HG03558 (cell line): ENCODE data around the gene SPRYD7.
"Not testable (repeated sequence)": the region's sequence is repeated elsewhere in the genome, so short reads cannot be mapped to it uniquely, and the experiment has no call there.

Experiments used
- ATAC-seq: cut with Tn5 transposase; IDR thresholded peaks from one replicate; pipeline ENCODE4 v1.9.1; 2021; ENCODE audit warnings: moderate number of reproducible peaks; ENCODE audit not compliant: unreplicated experiment; ENCODE audit errors: extremely low read depth

SPRYD7 gene

DNA sequence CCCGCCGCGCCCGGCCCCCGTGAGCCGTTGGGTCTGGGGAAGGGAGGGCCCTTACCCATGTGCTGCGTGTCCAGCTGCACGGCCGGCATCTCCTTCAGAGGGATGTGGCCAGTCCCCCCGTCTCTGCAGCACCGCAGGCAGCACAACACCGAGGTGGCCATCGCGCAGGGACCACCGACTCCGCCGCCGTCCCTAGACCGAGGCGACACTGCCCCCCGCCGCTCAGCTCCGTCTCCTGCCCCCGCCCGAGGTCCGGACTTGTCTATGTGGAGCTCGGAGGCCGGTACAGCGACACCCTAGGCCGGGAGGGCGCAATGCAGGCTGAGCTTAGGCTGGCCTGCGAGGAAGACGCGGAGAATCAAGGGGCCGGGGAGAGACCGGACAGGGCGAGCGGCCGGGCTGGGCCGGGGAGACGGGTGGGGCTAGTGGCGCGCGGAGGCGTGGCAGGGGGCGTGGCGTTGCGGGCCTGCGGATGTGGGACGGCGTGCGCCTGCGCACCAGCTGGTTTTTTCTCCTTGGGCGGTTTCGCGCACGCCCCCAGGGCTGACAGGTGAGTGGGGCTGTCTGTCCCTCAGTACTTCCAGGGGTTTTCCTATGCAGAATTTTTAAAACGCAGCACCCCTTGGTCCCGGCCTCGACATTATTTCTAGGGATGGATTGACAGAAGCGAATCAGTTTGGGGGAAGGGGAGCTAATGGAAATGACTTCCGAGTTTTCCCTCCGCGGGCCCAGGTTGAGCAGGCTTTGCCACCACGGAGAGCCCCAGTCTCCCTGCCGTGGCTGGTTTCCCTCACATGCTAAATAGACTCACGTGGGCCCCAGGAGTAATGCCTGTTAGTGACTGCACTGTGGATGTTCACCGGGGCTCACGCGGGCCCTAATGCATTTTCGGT, at the start of gene SPRYD7:
SPRYD7 (minus strand) TSS at position 266 of the 893 bp plus-strand sequence; CDS start at position 161, 105 bp downstream.
- peak; percentile 92 for ATAC-seq

DNA sequence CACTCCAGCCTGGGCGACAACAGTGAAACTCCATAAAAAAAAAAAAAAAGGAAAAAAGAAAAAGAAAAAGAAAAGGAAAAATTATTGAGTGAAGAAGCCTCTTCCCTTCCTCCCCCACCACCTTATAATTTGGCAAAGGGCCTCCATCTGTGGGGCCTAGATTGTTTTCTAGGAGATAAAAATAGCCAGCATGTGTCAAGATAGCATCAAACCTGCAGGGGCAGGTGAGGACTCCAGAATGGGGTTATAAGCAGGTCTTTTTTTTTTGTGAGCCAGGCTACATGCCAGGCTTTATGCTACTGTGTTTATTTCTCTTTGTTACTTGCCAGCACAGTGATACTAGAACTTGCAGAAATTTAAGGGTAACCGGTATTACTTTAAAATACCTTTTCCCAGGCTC, 49.0 kb upstream of the SPRYD7 start:
- no peak for ATAC-seq

GRCh38 chr13:49980266-49980665, 44.1 kb upstream of the SPRYD7 start:
- no peak for ATAC-seq

GRCh38 chr13:49977992-49978391, 41.9 kb upstream of the SPRYD7 start:
- no peak for ATAC-seq

GRCh38 chr13:49976314-49977258, 40.4 kb upstream of the SPRYD7 start:
- no peak for ATAC-seq

DNA sequence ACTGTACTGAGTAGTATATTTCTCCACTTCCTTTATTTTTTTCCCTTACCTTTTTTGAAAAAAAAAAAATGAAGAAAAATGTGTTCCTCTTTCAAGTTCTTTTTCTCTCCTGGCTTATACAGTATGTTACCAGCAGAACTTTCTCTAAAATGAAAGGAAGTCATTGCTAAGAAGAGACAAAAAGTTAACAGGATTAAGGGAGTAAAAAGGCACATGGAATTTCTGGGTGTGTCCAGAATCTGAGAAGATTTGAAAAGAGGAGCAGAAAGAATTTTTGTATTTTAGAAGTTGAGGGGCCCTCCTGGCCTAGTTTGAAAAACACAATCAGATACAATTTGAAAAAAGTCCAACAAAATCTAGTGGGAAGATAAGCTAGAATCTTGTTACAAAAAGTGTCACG, 39.7 kb upstream of the SPRYD7 start:
- ATAC-seq: no peak

- no peak for ATAC-seq
Measured at GRCh38 chr13:49972709-49973108, 36.6 kb upstream of the SPRYD7 start.

- no peak for ATAC-seq
Measured at GRCh38 chr13:49967456-49967855, 31.3 kb upstream of the SPRYD7 start.

DNA sequence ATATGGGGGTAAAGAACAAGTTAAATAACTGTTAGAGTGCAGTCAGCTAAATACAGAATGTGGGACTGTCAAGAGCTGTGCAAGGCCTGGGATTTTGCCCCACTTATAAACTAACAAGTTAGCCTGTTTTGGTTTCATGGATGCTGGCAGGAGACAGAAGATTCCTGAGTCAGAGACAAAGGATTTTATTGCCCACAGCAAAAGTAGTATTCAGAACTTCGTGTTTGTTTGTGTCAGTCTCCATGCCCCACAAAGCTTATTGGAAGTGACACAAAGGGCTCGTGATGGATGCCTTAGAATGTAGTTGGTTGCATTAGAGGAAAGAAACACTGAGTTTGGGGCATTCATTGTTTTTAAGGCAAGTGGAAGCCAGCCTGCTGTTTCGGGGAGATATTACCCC, 22.2 kb upstream of the SPRYD7 start:
- ATAC-seq: no peak

GRCh38 chr13:49956131-49956530, 20.0 kb upstream of the SPRYD7 start:
- no peak for ATAC-seq

GRCh38 chr13:49954674-49955455, 18.7 kb upstream of the SPRYD7 start:
- no peak for ATAC-seq

DNA sequence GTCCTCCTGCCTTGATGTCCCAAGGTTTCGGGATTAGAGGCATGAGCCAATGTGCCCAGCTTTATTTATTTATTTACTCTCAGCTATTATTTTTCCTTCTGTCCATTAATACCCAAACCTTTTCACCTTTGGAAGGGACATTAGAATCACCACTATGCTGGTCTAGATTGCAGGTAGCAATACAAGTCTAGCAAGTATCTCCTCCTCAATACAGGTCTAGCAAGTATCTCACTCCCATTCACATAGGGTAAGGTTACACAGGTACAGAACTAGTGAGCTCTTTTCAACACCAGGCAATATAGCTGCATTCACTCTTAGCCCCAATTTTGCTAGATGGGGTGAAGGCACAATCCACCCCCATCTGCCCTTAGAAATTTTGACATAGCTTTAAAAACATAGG, 17.4 kb upstream of the SPRYD7 start:
- no peak for ATAC-seq

GRCh38 chr13:49951754-49952535, 15.8 kb upstream of the SPRYD7 start:
- ATAC-seq: no peak

- not testable (repeated sequence) for ATAC-seq
Measured at GRCh38 chr13:49948777-49949270, 12.7 kb upstream of the SPRYD7 start.

DNA sequence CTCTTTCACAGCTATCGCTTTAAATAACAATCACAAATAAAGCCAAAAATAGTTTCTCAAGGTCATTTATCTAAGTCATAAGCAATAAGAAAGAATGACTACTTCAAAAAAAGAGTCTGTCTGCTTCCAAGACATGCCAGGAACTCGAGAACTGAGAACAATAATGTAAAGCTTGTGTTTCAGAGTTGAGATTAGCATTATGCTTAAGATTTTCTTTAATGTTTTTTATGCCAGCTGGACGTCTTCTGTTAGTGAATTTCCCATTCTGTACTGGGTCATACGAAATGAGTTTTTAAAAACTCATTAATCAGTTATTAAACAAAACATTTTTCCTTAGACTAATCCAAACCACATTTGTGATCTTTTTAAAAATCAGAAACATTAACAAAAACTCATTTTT, 3.2 kb upstream of the SPRYD7 start:
- ATAC-seq: no peak

DNA sequence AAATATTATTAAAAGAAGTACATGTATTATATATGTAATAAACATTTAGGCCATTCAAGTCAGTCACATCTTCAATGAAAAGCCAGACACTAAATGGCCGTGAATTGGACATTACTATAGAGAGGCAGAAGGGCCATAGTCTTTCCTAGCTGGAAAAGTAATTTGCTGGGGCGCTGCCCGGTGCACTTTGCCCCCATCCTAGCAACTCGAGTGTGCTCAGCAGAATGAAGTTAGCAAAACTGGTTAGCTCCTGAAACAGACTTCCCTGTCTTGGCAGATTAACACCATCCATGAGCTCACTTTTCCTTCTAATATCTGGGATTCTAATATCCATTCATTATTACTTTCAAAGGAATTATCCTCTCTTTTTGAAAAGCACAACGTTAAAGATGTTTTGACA, 2.8 kb upstream of the SPRYD7 start:
- no peak for ATAC-seq

- no peak for ATAC-seq
Measured at GRCh38 chr13:49938314-49938713, 2.2 kb upstream of the SPRYD7 start.

DNA sequence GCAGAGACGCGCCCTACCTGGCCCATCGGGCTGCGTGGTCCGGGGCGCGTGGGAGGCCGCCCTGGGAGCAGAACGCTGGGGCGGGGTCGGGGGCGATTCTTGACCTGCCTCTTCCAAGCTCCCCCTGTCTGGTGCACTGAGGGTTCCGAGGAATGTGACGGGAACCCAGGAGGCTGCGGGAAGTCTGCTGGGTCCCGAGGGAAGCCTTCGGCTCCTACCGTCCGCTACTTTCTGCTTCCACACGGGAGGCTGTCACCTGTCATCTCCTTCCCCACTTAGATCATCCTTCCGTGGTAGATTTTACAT, 781 bp upstream of the SPRYD7 start:
- ATAC-seq: no peak
